ENCODE data around the gene FOSL2.

GRCh38 chr2:28391564-28392296 is 928 bp upstream of the FOSL2 start:
- TF ChIP-seq NFYB (IDR thresholded peaks at IDR 0.05; ENCODE audit: insufficient read depth, low read depth, low read length) (no peak), POLR2A (IDR thresholded peaks at IDR 0.05; ENCODE audit: low read depth, low read length) (no peak), CTCF (IDR thresholded peaks at IDR 0.05 in 2 of 3, conservative IDR thresholded peaks at IDR 0.05 in 1 of 3; ENCODE audit: control insufficient read depth in 2 of 3, extremely low read depth in 1 of 3, insufficient read depth in 1 of 3, low read depth in 3 of 3, low read length in 3 of 3) (peak; percentile 4 to 21 (median 17); a peak in 2 of 6 replicates), ELK1 (IDR thresholded peaks at IDR 0.05; ENCODE audit: low read depth, low read length) (no peak), BCL11A (IDR thresholded peaks at IDR 0.05; ENCODE audit: low read depth, low read length) (no peak), ATF2 (IDR thresholded peaks at IDR 0.05; ENCODE audit: low read length) (no peak), PRDM15 (CRISPR knock-in tag; IDR thresholded peaks at IDR 0.05) (no peak)

Data from GM12878 (cell line).